ENCODE results near the gene TNFAIP8.

The TNFAIP8 gene

DNA sequence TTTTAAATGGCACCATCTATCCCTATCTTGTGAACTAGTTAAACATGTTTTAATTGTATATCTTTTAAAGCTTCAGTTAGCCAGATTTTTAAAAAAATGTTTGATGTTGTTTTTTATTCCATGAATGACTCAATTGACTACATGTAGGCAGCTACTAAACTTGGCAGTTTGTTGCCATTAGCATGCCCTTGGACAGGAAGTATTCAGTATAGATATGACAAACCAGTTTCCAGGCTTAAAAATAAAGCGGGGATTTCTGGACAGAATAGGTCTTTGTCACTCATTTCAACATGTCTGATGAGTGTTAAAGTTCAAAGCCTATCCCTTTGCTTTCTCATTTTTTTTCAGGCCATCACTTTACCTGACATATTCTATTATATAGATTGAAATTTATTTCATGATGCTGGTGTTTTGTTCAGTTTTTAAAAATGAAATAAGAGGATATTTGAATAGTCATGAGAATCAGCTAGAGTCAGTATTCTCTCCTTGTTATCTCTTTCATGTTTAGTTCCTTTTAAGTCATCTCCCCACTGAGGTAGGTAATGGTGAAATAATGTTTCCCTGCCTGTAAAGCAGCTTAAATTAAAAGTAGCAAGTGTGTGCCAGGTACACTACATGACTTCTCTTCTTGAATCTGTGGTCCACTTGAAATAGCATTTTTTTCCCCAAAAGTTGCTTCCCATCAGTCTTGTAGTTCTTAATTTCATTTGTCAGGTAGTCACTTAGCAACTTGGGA is 11.9 kb downstream of the TNFAIP8 start:
- DNase-seq (ENCODE audit: low read depth in 2 of 2): no peak

DNA sequence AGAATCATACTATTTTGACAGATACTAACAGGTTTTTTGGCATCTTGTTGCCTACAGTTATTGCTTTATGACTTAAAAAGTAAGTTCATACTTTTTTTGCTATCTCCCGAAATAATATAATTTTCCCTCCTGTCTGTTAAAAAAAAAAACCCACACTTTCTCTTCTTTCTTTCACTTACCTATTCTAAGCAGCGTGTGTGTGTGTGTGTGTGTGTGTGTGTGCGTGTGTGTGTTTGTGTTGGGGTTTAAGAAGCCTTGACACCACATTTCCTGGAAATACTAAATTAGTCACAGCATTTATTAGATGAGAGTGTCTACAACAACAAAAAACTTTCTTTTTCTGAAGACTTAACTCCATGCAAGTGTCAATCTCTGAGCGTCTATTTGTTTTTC is 12.4 kb downstream of the TNFAIP8 start:
- DNase-seq (ENCODE audit: low read depth in 2 of 2): no peak

GRCh38 chr5:119370486-119370885 is 14.7 kb downstream of the TNFAIP8 start:
- no peak for DNase-seq (ENCODE audit: low read depth in 2 of 2)

DNA sequence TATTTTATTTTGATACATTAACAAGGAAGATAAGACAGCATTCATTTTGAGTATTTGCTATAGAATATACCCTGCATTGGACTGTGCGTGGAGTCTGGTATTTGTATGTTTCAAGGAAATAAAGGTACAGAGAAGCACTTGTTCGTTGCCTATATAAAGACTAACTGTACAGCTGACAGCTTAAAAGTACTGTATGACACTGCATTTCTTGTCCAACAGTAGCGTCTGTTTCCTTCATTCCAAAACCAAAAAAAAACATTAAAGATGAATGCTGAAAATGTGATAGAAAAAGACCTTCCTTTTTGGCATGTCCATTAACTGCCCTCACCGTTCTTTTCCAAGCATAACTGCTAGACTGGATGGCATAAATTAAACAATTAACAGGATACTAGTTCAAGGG is 15.3 kb downstream of the TNFAIP8 start:
- no peak for DNase-seq (ENCODE audit: low read depth in 2 of 2)

GRCh38 chr5:119373449-119373858 is 17.6 kb downstream of the TNFAIP8 start:
- no peak for DNase-seq (ENCODE audit: low read depth in 2 of 2)

- DNase-seq (ENCODE audit: low read depth in 2 of 2): no peak
Observed at GRCh38 chr5:119374901-119375300, 19.1 kb downstream of the TNFAIP8 start.

GRCh38 chr5:119377066-119377465 is 21.2 kb downstream of the TNFAIP8 start:
- DNase-seq (ENCODE audit: low read depth in 2 of 2): no peak

GRCh38 chr5:119378075-119378700 is 22.4 kb downstream of the TNFAIP8 start:
- DNase-seq (ENCODE audit: low read depth in 2 of 2): no peak

DNA sequence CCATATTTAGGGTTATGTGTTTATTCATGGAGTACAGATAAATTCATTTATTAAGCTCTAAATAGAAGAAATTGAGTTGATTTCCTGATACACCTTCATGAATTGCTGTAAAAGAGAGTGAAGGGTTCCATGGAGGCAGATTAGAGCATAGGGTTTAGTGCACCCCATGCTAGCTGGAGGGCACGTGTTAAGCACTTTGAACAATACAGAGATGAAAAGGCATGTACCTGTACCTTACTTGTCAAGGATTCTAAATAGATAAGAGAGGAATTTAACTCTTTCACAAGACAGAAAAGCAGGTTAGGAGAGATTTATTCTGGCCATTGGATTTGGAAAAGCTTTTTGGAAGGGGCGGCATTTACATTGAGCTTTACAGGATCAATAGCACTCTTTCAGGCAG is 23.3 kb downstream of the TNFAIP8 start:
- DNase-seq (ENCODE audit: low read depth in 2 of 2): no peak

DNA sequence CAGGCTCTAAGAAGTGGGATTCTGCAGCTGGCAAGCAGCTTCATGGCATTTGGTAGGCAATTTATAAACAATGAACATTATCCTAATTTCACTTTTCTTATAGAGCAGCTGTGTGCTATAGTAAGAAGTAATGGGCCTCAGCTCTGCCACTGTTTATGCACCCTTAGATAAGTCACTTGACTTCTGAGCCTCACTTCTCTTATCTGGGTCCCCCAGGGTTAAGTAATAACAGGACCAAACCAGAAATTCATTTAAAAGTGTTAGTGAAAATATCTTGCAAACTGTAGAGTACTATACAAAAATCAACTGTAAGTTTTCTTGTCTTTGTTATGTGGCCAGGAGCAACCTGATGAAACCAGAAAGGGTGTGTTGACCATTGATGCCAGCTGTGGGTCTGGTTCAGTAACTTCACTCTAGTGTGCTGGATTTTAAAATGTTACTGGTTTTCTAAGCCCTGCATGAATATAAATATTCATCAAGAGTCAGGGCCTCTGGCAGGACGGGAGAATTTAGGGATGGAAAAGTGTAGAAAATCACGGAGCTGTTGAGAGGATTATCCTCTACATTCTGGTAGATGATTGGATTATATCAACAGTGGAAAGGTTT is 24.2 kb downstream of the TNFAIP8 start:
- no peak for DNase-seq (ENCODE audit: low read depth in 2 of 2)

DNA sequence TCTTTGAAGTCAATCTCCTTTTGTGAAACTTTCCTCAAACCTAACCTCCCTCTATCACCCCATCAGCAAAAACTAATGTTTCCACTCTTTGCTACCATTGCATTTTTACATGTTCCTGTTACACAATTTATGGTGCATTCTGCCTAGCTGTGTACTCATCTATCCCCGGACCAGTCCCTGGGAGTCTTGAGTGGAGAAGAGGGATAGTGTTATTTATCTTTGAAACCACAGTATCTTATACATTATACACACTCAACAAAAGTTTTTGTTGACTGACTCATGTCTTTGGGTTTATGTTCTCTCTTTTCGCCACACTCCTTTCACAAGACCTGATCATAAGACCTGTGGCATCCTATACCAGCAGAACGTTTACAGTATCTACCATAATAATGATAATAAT is 26.4 kb downstream of the TNFAIP8 start:
- DNase-seq (ENCODE audit: low read depth in 2 of 2): no peak

GRCh38 chr5:119383008-119383407 is 27.2 kb downstream of the TNFAIP8 start:
- no peak for DNase-seq (ENCODE audit: low read depth in 2 of 2)

DNA sequence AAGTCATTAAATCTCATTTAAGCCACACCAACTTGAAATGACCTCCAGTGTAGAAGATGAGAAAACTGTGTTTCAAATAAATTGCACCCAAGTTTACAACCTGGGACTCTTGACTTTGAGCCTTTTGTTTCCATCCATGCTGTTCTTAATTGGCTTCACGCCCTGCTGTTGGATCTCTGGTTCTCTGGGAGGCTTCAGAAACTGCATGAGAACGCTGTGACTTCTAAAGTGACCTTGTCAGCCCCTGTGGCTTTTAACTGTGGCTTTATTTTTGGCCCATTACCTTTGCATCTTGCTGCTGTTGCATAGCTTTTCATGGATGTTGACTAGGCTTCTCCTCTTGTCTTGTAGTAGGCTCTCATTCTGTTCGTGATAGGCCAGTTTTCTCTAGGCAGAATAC is 29.3 kb downstream of the TNFAIP8 start:
- no peak for DNase-seq (ENCODE audit: low read depth in 2 of 2)

- no peak for DNase-seq (ENCODE audit: low read depth in 2 of 2)
Observed at GRCh38 chr5:119385536-119386128, 29.8 kb downstream of the TNFAIP8 start.

- no peak for DNase-seq (ENCODE audit: low read depth in 2 of 2)
Observed at GRCh38 chr5:119386596-119387344, 31.0 kb downstream of the TNFAIP8 start.

- DNase-seq (ENCODE audit: low read depth in 2 of 2): no peak
Observed at GRCh38 chr5:119387945-119388618, 32.3 kb downstream of the TNFAIP8 start.

- DNase-seq (ENCODE audit: low read depth in 2 of 2): no peak
Observed at GRCh38 chr5:119388619-119389190, 32.9 kb downstream of the TNFAIP8 start.

GRCh38 chr5:119389288-119390030 is 33.6 kb downstream of the TNFAIP8 start:
- DNase-seq (ENCODE audit: low read depth in 2 of 2): no peak

- DNase-seq (ENCODE audit: low read depth in 2 of 2): no peak
Observed at GRCh38 chr5:119390404-119390803, 34.6 kb downstream of the TNFAIP8 start.

GRCh38 chr5:119393201-119393691 is 37.4 kb downstream of the TNFAIP8 start:
- no peak for DNase-seq (ENCODE audit: low read depth in 2 of 2)
